Astrocyte (in vitro differentiated cells and primary cell): ENCODE measurements around the gene ACVR1. TPM values are rescaled to one million over a fixed set of nuclear protein-coding genes. Genes with fewer than 3 reads are reported as not detected.

Experiments
- DNase-seq: peaks from one replicate; pipeline ENCODE4 v3.0.0-alpha.2; 2010; ENCODE audit warnings: low read depth
- FAIRE-seq: peaks from 2 replicates; lab custom pipeline; 2011; peaks lifted over from hg19 to GRCh38; lab: Jason Lieb, UNC
- H2AFZ ChIP-seq: 2 replicates; pipeline ENCODE4 v1.6.0; 2012; ENCODE audit warnings: low read depth, low read length, inconsistent platforms
- H3K27ac ChIP-seq: 2 replicates; pipeline ENCODE4 v1.5.1; 2011; ENCODE audit warnings: low read depth, low read length, inconsistent platforms
- H3K27me3 ChIP-seq: 2 replicates; pipeline ENCODE4 v1.6.0; 2011; ENCODE audit warnings: low read length, inconsistent platforms; ENCODE audit not compliant: insufficient read depth
- H3K36me3 ChIP-seq: 2 replicates; pipeline ENCODE4 v1.5.1; 2011; ENCODE audit warnings: low read length, inconsistent platforms; ENCODE audit not compliant: insufficient read depth
- H3K4me1 ChIP-seq: 2 replicates; pipeline ENCODE4 v1.5.1; 2011; ENCODE audit warnings: low read length, inconsistent platforms; ENCODE audit not compliant: insufficient read depth
- H3K4me2 ChIP-seq: 2 replicates; pipeline ENCODE4 v1.6.0; 2012; ENCODE audit warnings: low read length, inconsistent platforms
- H3K4me3 ChIP-seq: 2 replicates; pipeline ENCODE4 v1.5.1; 2011; ENCODE audit warnings: low read depth, mild to moderate bottlenecking, low read length, inconsistent platforms; ENCODE audit not compliant: insufficient read depth
- H3K79me2 ChIP-seq: 2 replicates; pipeline ENCODE4 v1.6.0; 2012; ENCODE audit warnings: mild to moderate bottlenecking, low read length, inconsistent platforms; ENCODE audit not compliant: insufficient read depth
- H3K9ac ChIP-seq: 2 replicates; pipeline ENCODE4 v1.6.0; 2012; ENCODE audit warnings: mild to moderate bottlenecking, low read length, inconsistent platforms
- H3K9me3 ChIP-seq: 2 replicates; pipeline ENCODE4 v1.5.1; 2012; ENCODE audit warnings: low read depth, mild to moderate bottlenecking, low read length, inconsistent platforms; ENCODE audit not compliant: insufficient read depth
- H4K20me1 ChIP-seq: 2 replicates; pipeline ENCODE4 v1.6.0; 2012; ENCODE audit warnings: low read length, inconsistent platforms; ENCODE audit not compliant: insufficient read depth
- H3K27ac Mint-ChIP-seq: one replicate; pipeline ENCODE4 v1.8.0; 2021; ENCODE audit warnings: mild to moderate bottlenecking, mixed read lengths; ENCODE audit not compliant: unreplicated experiment
- H3K27me3 Mint-ChIP-seq: one replicate; pipeline ENCODE4 v1.8.0; 2021; ENCODE audit warnings: low read depth, mixed read lengths; ENCODE audit not compliant: unreplicated experiment
- H3K36me3 Mint-ChIP-seq: one replicate; pipeline ENCODE4 v1.8.0; 2021; ENCODE audit warnings: low read depth, mixed read lengths; ENCODE audit not compliant: unreplicated experiment
- H3K4me1 Mint-ChIP-seq: one replicate; pipeline ENCODE4 v1.8.0; 2021; ENCODE audit warnings: low read depth, mixed read lengths; ENCODE audit not compliant: unreplicated experiment
- H3K4me3 Mint-ChIP-seq: one replicate; pipeline ENCODE4 v1.8.0; 2021; ENCODE audit warnings: mild to moderate bottlenecking, moderate library complexity, mixed read lengths; ENCODE audit not compliant: unreplicated experiment
- H3K9me3 Mint-ChIP-seq: one replicate; pipeline ENCODE4 v1.8.0; 2021; ENCODE audit warnings: mild to moderate bottlenecking, mixed read lengths; ENCODE audit not compliant: unreplicated experiment
- EZH2 ChIP-seq: IDR thresholded peaks from 2 replicates; pipeline ENCODE4 v1.6.1; 2012; ENCODE audit warnings: mild to moderate bottlenecking, low read length, inconsistent platforms; ENCODE audit not compliant: insufficient read depth
- total RNA-seq: library from RNA; stranded (reverse); gene quantifications from 2 replicates; pipeline ENCODE4 v1.2.1, GENCODE V29; 2021
- TF ChIP-seq, protein P1 (sequence below): IDR thresholded peaks from 2 replicates; pipeline ENCODE4 v1.5.1; 2011; ENCODE audit warnings: low read depth, mild to moderate bottlenecking, inconsistent platforms, low read length, moderate library complexity; ENCODE audit not compliant: insufficient read depth

Gene ACVR1
- total RNA-seq, 1 donor from 2014 or later: 45.9 TPM

DNA sequence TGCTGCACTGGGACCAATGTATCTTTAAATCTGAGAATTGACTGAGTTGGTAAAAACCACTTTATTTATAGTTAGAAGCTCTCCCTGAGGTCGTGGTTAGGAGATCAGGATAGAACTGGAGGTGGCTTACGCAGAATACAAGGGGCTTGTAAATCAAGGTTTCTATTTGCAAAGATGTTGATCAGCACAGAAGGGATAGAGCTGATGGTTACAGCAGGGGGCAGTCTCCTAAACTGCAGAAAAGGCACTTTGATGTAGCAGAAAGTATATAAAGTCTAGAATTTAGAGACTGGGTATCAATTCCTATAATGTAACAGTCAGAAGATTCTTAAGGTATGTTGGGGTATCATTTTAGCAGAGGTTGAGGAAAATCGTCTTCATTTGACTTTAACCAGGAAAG, 25.2 kb upstream of the ACVR1 start:
- no peak for DNase-seq
- no peaks in the 10 kb centered on the region for H3K27me3 ChIP-seq
- H3K4me1 ChIP-seq: peaks cover 12% of the 10 kb centered on the region
- no peak overlapping the region for H3K4me2 ChIP-seq
- no peaks in the 10 kb centered on the region for H3K9me3 ChIP-seq
- no peaks in the 10 kb centered on the region for H3K27me3 Mint-ChIP-seq
- H4K20me1 ChIP-seq: no peaks in the 10 kb centered on the region
- H3K4me3 ChIP-seq: no peak overlapping the region
- TF ChIP-seq EZH2: no peak
- TF ChIP-seq, protein P1, sequence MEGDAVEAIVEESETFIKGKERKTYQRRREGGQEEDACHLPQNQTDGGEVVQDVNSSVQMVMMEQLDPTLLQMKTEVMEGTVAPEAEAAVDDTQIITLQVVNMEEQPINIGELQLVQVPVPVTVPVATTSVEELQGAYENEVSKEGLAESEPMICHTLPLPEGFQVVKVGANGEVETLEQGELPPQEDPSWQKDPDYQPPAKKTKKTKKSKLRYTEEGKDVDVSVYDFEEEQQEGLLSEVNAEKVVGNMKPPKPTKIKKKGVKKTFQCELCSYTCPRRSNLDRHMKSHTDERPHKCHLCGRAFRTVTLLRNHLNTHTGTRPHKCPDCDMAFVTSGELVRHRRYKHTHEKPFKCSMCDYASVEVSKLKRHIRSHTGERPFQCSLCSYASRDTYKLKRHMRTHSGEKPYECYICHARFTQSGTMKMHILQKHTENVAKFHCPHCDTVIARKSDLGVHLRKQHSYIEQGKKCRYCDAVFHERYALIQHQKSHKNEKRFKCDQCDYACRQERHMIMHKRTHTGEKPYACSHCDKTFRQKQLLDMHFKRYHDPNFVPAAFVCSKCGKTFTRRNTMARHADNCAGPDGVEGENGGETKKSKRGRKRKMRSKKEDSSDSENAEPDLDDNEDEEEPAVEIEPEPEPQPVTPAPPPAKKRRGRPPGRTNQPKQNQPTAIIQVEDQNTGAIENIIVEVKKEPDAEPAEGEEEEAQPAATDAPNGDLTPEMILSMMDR: no peak
- H3K36me3 ChIP-seq: no peaks in the 10 kb centered on the region
- H3K9ac ChIP-seq: no peak overlapping the region
- no peak overlapping the region for H2AFZ ChIP-seq
- peaks cover 34% of the 10 kb centered on the region for H3K4me1 Mint-ChIP-seq
- H3K27ac Mint-ChIP-seq: no peak overlapping the region
- no peaks in the 10 kb centered on the region for H3K36me3 Mint-ChIP-seq
- no peak for FAIRE-seq
- no peaks in the 10 kb centered on the region for H3K79me2 ChIP-seq
- H3K27ac ChIP-seq: no peak overlapping the region
- H3K4me3 Mint-ChIP-seq: no peak overlapping the region
- H3K9me3 Mint-ChIP-seq: no peaks in the 10 kb centered on the region

DNA sequence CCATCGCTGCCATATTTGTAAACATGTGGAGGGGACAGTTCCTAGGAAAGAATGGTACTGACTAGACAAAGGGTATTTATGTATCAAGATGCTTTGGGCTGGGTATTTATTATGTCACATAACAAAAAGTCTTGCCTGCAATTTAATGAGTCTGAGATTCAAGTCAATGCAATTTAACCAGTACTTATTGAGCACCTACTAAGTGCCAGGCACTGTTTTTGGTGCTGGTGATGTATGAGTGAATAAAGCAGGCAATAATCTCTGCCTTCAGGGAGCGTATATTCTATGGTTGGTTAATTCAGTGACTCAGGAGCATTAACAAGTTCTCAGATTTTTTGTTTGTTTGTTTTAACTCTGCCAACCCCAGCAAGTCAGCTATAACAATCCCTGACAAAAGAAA, 24.6 kb upstream of the ACVR1 start:
- Histone ChIP-seq H3K4me1 (peaks cover 12% of the 10 kb centered on the region), H3K4me2 (no peak overlapping the region), H3K27me3 (no peaks in the 10 kb centered on the region), H3K36me3 (no peaks in the 10 kb centered on the region), H3K27ac (no peak overlapping the region), H4K20me1 (no peaks in the 10 kb centered on the region), H3K4me3 (no peak overlapping the region), H3K79me2 (no peaks in the 10 kb centered on the region), H2AFZ (no peak overlapping the region), H3K9me3 (no peaks in the 10 kb centered on the region), H3K9ac (no peak overlapping the region)
- Mint-ChIP-seq H3K27me3 (no peaks in the 10 kb centered on the region), H3K4me3 (no peak overlapping the region), H3K9me3 (no peaks in the 10 kb centered on the region), H3K27ac (no peak overlapping the region), H3K4me1 (peaks cover 34% of the 10 kb centered on the region), H3K36me3 (no peaks in the 10 kb centered on the region)
- TF ChIP-seq, protein P1: no peak
- FAIRE-seq: no peak
- DNase-seq: no peak

DNA sequence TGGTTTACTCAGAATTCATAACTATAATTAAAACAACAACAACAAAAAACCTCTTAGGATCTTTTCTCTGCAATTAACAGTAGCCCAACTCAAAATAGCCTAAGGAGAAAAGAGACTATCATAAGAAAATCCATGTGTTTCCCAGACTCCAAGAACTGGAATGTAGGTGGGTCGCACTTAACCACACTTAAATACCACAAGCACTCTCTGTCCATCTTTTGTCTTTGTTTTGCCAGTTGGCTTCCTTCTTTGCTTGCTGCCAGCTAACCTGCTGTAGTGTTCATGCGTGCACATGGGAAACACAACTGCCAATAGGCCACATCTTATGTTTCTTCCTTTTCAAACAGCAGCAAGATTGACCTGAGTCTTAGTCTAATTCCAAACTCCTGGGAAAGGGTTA, 24.1 kb upstream of the ACVR1 start:
- no peak overlapping the region for H3K27ac Mint-ChIP-seq
- H3K36me3 Mint-ChIP-seq: no peaks in the 10 kb centered on the region
- H3K4me3 ChIP-seq: no peak overlapping the region
- TF ChIP-seq, protein P1: no peak
- no peak for TF ChIP-seq EZH2
- H2AFZ ChIP-seq: no peak overlapping the region
- H3K4me2 ChIP-seq: no peak overlapping the region
- DNase-seq (peak; percentile 75), FAIRE-seq (no peak)
- peaks cover 38% of the 10 kb centered on the region for H3K4me1 Mint-ChIP-seq
- no peaks in the 10 kb centered on the region for H3K36me3 ChIP-seq
- H3K27me3 ChIP-seq: no peaks in the 10 kb centered on the region
- H3K4me3 Mint-ChIP-seq: no peak overlapping the region
- no peaks in the 10 kb centered on the region for H3K9me3 ChIP-seq
- peaks cover 15% of the 10 kb centered on the region for H3K4me1 ChIP-seq
- H3K27ac ChIP-seq: no peak overlapping the region
- H4K20me1 ChIP-seq: no peaks in the 10 kb centered on the region
- no peaks in the 10 kb centered on the region for H3K27me3 Mint-ChIP-seq
- no peaks in the 10 kb centered on the region for H3K79me2 ChIP-seq
- H3K9ac ChIP-seq: no peak overlapping the region
- H3K9me3 Mint-ChIP-seq: no peaks in the 10 kb centered on the region
